Measurements from ENCODE around the gene C3orf33. TPM values are rescaled to one million over a fixed set of nuclear protein-coding genes. Genes with fewer than 3 reads are reported as not detected.
A peak's percentile ranks its signal among the peaks of the same experiment; 100 is the strongest.
"Not testable (repeated sequence)": the region's sequence is repeated elsewhere in the genome, so short reads cannot be mapped to it uniquely, and the experiment has no call there.

Gene C3orf33
- 1 to 10 TPM; 1.8 to 3.7 (median 2.2) TPM for total RNA-seq

DNA sequence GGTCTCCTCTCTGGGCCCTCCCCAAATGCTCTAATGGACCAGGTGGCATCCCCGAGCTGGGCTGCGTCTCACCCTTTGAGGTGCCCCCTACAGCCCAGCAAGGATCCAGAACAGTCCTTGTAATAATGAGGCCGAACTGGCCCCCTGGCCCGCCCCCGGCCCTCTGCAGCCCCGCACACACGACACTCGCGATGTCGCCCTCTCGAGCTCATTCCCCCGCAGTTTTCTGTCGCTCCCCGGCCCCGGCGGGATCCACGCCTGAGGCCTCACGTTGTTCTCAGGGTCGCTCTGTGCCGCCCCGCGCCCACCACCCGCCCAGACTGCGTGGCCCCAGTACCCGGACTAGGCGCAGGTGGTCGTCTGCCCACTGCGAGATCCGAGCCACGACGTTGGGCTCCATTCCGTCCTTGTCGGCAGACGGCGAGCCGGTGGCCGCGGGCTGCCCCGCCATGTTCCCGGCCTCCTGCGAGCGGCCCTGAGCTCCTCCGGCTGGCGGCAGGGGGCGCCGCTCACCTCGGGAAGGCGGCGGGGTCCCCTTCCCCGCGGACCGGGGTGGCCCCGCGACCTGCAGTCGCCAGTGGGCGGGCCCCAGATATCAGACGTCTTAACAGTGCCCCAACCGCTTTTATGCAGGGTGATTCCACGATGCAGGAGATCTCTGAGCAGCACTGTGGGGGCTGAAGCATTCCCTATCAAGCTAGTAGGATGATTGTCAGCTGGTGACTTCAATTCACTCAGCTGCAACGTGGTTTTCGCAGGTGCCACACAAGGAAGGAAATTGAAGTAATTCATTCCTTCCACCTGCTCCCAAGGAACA, at the start of gene C3orf33:
C3orf33 (minus strand) TSS at position 477 of the 817 bp plus-strand sequence; CDS start at position 451, 26 bp downstream.
- WGBS = 2% methylated on average over 27 of the region's 61 CpGs
- Histone ChIP-seq H3K27ac (peak within 1 kb of the TSS; percentile 72), H3K4me1 (peaks cover 10% of the 10 kb centered on the region), H3K4me3 (peak within 1 kb of the TSS; percentile 62), H3K27me3 (no peaks in the 10 kb centered on the region), H3K9me3 (no peaks in the 10 kb centered on the region), H3K36me3 (no peaks in the 10 kb centered on the region)
- TF ChIP-seq, protein P1, sequence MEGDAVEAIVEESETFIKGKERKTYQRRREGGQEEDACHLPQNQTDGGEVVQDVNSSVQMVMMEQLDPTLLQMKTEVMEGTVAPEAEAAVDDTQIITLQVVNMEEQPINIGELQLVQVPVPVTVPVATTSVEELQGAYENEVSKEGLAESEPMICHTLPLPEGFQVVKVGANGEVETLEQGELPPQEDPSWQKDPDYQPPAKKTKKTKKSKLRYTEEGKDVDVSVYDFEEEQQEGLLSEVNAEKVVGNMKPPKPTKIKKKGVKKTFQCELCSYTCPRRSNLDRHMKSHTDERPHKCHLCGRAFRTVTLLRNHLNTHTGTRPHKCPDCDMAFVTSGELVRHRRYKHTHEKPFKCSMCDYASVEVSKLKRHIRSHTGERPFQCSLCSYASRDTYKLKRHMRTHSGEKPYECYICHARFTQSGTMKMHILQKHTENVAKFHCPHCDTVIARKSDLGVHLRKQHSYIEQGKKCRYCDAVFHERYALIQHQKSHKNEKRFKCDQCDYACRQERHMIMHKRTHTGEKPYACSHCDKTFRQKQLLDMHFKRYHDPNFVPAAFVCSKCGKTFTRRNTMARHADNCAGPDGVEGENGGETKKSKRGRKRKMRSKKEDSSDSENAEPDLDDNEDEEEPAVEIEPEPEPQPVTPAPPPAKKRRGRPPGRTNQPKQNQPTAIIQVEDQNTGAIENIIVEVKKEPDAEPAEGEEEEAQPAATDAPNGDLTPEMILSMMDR (IDR thresholded peaks at IDR 0.05) = peak; percentile 57 to 93
- no peak for TF ChIP-seq POLR2AphosphoS5 (IDR thresholded peaks at IDR 0.05)
- peak in 1 of 2 donors; percentile 72 for DNase-seq (ENCODE audit: low spot score in 2 of 2)

DNA sequence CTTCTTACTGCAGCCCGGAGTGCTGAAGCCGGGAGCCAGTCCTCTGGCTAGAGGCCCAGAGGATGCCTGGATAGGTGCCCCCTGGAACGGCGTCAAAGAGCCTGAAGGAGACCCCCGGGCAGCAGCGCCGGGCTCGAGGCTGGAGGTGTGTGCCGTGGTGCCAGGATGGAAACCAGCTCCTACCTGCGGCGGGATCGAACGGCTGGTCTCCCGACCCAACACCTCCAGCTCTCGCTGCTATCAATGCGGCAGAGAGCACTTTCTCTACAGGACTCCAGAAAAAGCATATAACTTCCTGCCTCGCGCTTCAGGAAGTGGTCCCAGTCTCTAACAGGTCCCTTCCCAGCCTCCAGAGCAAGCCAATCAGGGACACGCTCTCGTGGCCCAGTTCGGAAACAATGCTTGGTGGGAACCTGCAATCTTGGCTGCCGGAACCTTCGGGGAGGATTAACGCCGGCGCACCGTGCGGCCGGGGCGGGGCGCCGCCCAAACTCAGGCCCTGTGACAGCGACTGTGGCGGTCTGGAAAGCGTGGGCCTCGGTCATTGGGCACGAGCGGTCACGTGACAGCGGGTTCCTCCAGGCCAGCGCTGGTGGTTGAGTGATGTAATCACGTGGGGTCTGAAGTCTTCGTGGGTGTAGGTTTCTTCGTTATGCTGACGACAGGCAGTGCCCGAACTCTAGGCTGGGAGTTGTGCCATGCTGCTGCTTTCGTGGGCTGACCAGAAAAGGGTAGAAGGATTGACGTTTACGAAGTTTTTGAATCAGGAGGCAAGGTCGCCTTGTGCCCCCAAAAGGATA, 48.3 kb upstream of the C3orf33 start, which contains the start of gene SLC33A1:
SLC33A1 (minus strand) TSS at position 287 of the 800 bp plus-strand sequence. CDS start 430 bp downstream, outside the sequence.
- peaks cover 48% of the 10 kb centered on the region for H3K4me1 ChIP-seq
- no peaks in the 10 kb centered on the region for H3K36me3 ChIP-seq
- no peaks in the 10 kb centered on the region for H3K9me3 ChIP-seq
- H3K4me3 ChIP-seq = peak within 1 kb of the TSS; percentile 92
- WGBS = 2% methylated on average over 47 of the region's 50 CpGs
- H3K27ac ChIP-seq = peak within 1 kb of the TSS; percentile 93
- H3K27me3 ChIP-seq = no peaks in the 10 kb centered on the region
- TF ChIP-seq POLR2A (IDR thresholded peaks at IDR 0.05) = peak in 1 of 2 donors; percentile 52
- no peak for TF ChIP-seq EP300 (IDR thresholded peaks at IDR 0.05)
- TF ChIP-seq, protein P1 (IDR thresholded peaks at IDR 0.05) = no peak
- peak; percentile 18 to 98 (median 83) for TF ChIP-seq POLR2AphosphoS5 (IDR thresholded peaks at IDR 0.05)
- DNase-seq (ENCODE audit: low spot score in 2 of 2) = peak; percentile 99 to 100

- TF ChIP-seq POLR2AphosphoS5 (IDR thresholded peaks at IDR 0.05) = no peak
- TF ChIP-seq, protein P1 (IDR thresholded peaks at IDR 0.05) = peak; percentile 6 to 21
- Histone ChIP-seq H3K4me1 (peaks cover 55% of the 10 kb centered on the region), H3K36me3 (no peaks in the 10 kb centered on the region), H3K27ac (peak overlapping the region; percentile 93), H3K9me3 (no peaks in the 10 kb centered on the region), H3K27me3 (no peaks in the 10 kb centered on the region), H3K4me3 (peak overlapping the region; percentile 92)
- 2% methylated on average over 41 of the region's 45 CpGs for WGBS
- peak; percentile 74 to 81 for DNase-seq (ENCODE audit: low spot score in 2 of 2)
Observed at GRCh38 chr3:155853214-155854140, 47.4 kb upstream of the C3orf33 start.

DNA sequence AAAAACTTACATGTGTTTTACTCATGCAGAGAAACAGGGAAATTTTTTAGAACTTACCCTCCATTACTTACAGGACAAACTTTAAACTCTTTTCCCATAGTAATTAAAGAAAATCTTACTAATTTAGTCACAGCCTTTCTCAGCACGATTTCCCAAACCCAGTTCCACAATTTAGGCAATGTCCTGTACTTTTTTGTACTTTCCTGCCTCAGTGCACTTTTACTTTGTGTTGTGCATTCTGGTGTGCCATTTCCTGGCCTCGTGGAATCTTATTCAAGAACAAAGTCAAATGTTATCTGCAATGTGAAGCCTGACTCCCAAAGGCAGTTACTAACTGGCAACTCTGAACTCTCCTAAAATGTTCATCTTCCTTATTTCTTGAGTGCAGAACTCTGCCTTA, 46.3 kb upstream of the C3orf33 start:
- no peaks in the 10 kb centered on the region for H3K36me3 ChIP-seq
- 24% methylated on average over 2 of the region's 2 CpGs for WGBS
- no peak for DNase-seq (ENCODE audit: low spot score in 2 of 2)
- H3K4me1 ChIP-seq = peaks cover 61% of the 10 kb centered on the region
- H3K9me3 ChIP-seq = no peaks in the 10 kb centered on the region
- TF ChIP-seq POLR2A (IDR thresholded peaks at IDR 0.05) (no peak), EP300 (IDR thresholded peaks at IDR 0.05) (no peak), POLR2AphosphoS5 (IDR thresholded peaks at IDR 0.05) (no peak)
- TF ChIP-seq, protein P1 (IDR thresholded peaks at IDR 0.05) = no peak
- no peaks in the 10 kb centered on the region for H3K27me3 ChIP-seq
- peak overlapping the region; percentile 92 for H3K4me3 ChIP-seq
- H3K27ac ChIP-seq = no peak overlapping the region

DNA sequence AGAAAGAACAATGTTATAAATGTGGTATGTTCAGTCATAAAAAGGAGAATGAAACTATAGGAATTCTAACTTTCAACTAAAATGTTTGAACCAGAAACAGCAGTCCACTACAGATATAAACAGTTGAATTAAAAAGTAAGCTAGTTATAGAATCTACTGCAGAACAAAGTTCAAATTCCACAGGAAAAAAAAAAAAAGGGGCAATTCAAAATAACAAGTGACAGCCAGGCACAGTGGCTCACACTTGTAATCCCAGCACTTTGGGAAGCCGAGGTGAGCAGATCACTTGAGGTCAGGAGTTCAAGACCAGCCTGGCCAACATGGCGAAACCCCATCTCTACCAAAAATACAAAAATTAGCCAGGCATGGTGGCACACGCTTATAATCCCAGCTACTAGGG, 43.3 kb upstream of the C3orf33 start:
- WGBS = 95% methylated on average over 3 of the region's 3 CpGs
- H3K4me3 ChIP-seq; DNase-seq (ENCODE audit: low spot score in 2 of 2); H3K36me3 ChIP-seq; H3K27me3 ChIP-seq; H3K27ac ChIP-seq; H3K9me3 ChIP-seq: not testable (repeated sequence)
- H3K4me1 ChIP-seq = peaks cover 73% of the 10 kb centered on the region
